ES-I3 (cell line): Measurements from ENCODE around the gene PPP2R5C.
A peak's percentile ranks its signal among the peaks of the same experiment; 100 is the strongest.
"Not testable (repeated sequence)": the region's sequence is repeated elsewhere in the genome, so short reads cannot be mapped to it uniquely, and the experiment has no call there.

ENCODE experiments used
- H3K36me3 ChIP-seq: 2 replicates; pipeline ENCODE4 v1.6.1; 2013; ENCODE audit warnings: mild to moderate bottlenecking, low read length, control low read depth, moderate library complexity; ENCODE audit not compliant: insufficient read depth
- H3K4me1 ChIP-seq: 2 replicates; pipeline ENCODE4 v1.6.1; 2013; ENCODE audit warnings: mild to moderate bottlenecking, control low read depth, low read length; ENCODE audit not compliant: insufficient read depth
- H3K9ac ChIP-seq: 2 replicates; pipeline ENCODE4 v1.6.1; 2013; ENCODE audit warnings: low read depth, mild to moderate bottlenecking, low read length, moderate library complexity
- H3K9me3 ChIP-seq: 2 replicates; pipeline ENCODE4 v1.6.1; 2013; ENCODE audit warnings: mild to moderate bottlenecking, low read length, moderate library complexity; ENCODE audit not compliant: control insufficient read depth, insufficient read depth

Gene PPP2R5C

DNA sequence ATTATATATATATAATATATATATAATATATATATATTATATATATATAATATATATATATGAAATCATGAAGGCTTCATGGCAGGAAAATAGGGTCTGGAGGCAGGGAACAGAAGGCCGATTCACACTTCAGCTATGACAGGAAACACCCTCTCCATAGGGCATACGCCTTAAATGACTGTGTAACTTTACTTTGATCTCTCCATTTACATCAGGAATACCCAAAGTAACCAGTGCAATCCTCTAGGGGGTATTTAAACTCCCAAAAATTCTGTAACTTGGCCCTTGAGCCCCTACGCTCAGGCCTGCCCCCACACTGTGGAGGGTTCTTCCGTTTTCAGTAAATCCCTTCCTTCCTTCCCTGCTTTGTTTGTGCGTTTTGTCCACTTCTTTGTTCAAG, 40.4 kb upstream of the PPP2R5C start:
- Histone ChIP-seq H3K4me1 (peaks cover 31% of the 10 kb centered on the region), H3K36me3 (no peaks in the 10 kb centered on the region), H3K9ac (no peak overlapping the region), H3K9me3 (no peaks in the 10 kb centered on the region; the same call in 1 of the 2 replicates)

DNA sequence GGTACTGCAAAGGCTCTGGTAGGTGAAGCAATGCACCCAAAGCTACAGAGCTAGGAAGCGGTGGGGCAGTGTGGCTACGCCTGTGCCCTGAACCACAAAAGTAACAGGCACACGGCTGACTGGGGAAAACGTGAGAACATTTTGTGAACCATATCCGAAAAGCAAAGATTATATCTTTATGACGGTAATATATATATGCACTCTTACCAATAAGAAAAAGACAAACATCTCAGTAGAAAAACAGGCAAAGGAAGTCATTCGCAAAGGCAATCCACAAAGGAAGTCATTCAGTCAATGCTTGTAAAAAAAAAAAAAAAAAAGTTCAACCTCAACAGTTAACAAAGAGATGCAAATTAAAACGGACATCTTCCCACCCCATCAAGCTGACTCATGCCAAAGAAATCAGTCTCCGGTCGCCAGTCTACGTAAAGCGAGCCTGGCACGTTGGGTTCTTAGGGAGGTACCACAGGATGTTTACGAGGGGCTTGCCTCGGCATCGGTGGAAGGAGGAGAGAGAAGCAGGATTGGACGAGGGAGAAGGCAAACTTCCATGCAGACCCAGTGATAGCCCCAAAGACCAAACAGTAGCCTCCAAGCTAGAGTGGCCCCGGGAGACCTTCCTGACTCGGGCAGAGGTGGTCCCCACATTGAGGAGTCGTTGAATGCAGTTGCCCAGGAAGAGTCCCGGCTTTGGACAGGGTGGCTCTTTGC, 39.4 kb upstream of the PPP2R5C start:
- Histone ChIP-seq H3K36me3 (no peaks in the 10 kb centered on the region), H3K9ac (peak overlapping the region; percentile 23), H3K4me1 (peaks cover 36% of the 10 kb centered on the region), H3K9me3 (no peaks in the 10 kb centered on the region; the same call in 1 of the 2 replicates)

DNA sequence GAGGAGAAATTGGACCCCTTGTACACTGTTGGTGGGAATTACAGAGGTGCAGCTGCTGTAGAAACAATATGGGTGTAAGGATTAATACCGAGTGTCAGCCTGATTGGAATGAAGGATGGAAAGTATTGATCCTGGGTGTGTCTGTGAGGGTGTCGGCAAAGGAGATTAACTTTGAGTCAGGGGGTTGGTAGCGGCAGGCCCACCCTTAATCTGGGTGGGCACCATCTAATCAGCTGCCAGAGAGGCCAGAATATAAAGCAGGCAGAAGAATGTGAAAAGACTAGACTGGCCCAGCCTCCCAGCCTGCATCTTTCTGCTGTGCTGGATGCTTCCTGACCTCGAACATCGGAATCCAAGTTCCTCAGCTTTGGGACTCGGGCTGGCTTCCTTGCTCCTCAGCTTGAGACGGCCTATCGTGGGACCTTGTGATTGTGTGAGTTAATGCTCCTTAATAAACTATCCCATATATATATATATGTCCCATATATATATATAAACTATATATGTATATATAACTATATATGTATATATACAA, 38.4 kb upstream of the PPP2R5C start:
- Histone ChIP-seq H3K4me1 (peaks cover 31% of the 10 kb centered on the region), H3K36me3 (no peaks in the 10 kb centered on the region), H3K9ac (no peak overlapping the region), H3K9me3 (no peaks in the 10 kb centered on the region; the same call in 1 of the 2 replicates)

DNA sequence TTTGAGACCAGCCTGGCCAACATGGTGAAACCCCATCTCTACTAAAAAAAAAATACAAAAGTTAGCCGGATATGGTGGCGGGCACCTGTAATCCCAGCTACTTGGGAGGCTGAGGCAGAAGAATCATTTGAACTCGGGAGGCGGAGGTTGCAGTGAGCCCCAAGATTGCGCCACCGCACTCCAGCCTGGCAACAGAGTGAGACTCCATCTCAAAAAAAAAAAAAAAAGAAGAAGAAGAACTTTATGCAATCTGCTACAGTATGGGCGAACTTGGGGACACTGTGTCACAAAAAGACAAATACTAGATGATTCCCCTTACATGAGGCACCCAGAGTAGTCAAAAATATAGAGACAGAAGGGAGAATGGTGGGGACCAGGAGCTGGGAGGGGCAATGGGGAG, 35.9 kb upstream of the PPP2R5C start:
- H3K4me1 ChIP-seq, result peaks cover 22% of the 10 kb centered on the region
- H3K9me3 ChIP-seq, H3K9ac ChIP-seq, H3K36me3 ChIP-seq: not testable (repeated sequence)

DNA sequence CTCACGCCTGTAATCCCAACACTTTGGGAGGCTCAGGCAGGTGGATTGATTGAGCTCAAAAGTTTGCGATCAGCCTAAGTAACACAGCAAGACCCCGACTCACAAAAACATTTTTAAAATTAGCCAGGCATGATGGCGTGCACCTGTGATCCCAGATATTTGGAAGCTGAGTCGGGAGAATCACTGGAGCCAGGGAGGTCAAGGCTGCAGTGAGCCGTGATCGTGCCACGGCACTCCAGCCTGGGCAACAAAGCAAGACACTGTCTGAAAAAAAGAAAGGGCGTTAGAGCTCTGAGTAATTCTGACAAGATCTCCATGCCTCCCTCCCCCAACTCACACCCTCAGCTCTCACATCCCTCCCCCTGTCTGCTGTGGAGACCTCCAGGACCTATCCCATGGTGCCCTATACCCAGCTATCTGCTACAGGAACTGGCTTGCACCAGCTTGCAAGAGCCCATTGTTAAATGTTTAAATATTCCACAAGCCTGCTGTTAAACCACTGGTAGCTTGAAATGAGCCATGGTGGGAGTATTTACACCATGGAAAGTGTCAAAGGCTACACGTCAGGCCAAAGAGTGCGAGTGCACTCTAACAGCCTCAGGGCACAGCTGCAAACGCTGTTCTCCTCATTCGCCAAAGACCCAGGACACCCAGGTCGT, 35.1 kb upstream of the PPP2R5C start:
- Histone ChIP-seq H3K4me1 (peaks cover 21% of the 10 kb centered on the region), H3K9ac (no peak overlapping the region), H3K36me3 (no peaks in the 10 kb centered on the region), H3K9me3 (no peaks in the 10 kb centered on the region; the same call in 1 of the 2 replicates)

GRCh38 chr14:101726954-101727302, 34.6 kb upstream of the PPP2R5C start:
- H3K9me3 ChIP-seq, result no peaks in the 10 kb centered on the region; the same call in 1 of the 2 replicates
- H3K4me1 ChIP-seq, result peaks cover 20% of the 10 kb centered on the region
- no peaks in the 10 kb centered on the region for H3K36me3 ChIP-seq
- no peak overlapping the region for H3K9ac ChIP-seq

DNA sequence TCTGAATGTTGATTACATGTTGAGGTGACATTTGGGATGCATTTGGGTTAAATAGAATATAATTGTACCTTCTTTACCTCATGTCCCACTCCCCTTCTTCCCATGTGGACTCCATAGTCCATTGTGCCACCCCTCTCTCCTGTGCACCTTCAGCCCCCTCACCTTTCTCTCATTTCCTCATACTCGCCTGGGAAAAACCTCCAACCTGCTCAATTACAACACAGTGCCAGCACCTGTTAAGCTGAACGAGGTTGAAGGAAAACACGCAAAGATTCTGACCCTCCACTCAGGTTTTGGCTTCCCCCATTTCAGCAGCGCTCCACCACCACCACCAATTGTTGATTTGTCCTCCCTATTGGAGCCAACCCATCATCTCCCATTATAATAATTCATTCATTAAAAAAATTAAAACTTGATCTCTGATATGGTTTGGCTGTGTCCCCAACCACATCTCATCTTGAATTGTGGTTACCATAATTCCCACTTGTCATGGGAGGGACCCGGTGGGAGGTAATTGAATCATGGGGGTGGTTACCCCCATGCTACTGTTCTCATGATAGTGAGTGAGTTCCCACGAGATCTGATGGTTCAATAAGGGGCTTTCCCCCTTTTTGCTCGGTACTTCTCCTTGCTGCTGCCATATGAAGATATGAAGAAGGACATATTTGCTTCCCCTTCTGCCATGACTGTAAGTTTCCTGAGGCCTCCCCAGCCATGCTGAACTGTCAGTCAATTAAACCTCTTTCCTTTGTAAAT, 33.7 kb upstream of the PPP2R5C start:
- Histone ChIP-seq H3K9me3 (no peaks in the 10 kb centered on the region; the same call in 1 of the 2 replicates), H3K4me1 (peaks cover 27% of the 10 kb centered on the region), H3K36me3 (no peaks in the 10 kb centered on the region)

DNA sequence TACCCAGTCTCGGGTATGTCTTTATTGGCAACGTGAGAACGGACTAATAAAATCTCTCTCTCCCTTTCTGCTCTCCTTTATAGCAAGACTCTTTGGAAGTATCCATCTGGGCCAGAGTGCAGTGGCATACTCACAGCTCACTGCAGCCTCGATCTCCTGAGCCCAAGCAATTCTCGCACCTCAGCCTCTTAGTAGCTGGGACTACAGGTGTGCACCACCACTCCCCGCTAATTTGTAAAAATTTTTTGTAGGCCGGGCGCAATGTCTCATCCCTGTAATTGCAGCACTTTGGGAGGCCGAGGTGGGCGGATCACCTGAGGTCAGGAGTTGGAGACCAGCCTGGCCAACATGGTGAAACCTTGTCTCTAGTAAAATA, 33.2 kb upstream of the PPP2R5C start:
- H3K9me3 ChIP-seq, result no peaks in the 10 kb centered on the region; the same call in 1 of the 2 replicates
- H3K9ac ChIP-seq, result no peak overlapping the region
- peaks cover 25% of the 10 kb centered on the region for H3K4me1 ChIP-seq
- no peaks in the 10 kb centered on the region for H3K36me3 ChIP-seq

More for the DNA sequence above, 33.7 kb upstream of the PPP2R5C start:
- no peak overlapping the region for H3K9ac ChIP-seq

DNA sequence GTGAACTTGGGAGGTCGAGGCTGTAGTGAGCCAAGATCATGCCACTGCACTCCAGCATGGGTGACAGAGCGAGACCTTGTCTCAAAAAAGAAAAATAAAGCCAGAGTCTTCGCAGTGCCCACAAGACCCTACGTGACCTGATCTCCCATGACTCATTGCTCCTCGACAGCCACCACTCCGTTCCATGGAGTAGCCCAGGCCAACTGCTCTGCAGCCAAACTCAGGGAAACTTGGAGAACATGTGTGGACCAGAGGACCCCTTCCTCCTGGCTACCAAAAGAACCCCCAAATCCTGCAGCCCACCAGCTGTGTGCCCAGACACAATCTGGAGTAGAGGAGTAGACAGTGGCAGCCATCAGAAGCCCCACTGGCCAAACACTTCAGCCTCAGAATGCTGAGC, 32.1 kb upstream of the PPP2R5C start:
- no peak overlapping the region for H3K9ac ChIP-seq
- peaks cover 25% of the 10 kb centered on the region for H3K4me1 ChIP-seq
- H3K9me3 ChIP-seq, result no peaks in the 10 kb centered on the region; the same call in 1 of the 2 replicates
- H3K36me3 ChIP-seq, result no peaks in the 10 kb centered on the region

- H3K36me3 ChIP-seq, result not testable (repeated sequence)
- peaks cover 25% of the 10 kb centered on the region for H3K4me1 ChIP-seq
Observed at GRCh38 chr14:101730157-101730556, 31.4 kb upstream of the PPP2R5C start.

DNA sequence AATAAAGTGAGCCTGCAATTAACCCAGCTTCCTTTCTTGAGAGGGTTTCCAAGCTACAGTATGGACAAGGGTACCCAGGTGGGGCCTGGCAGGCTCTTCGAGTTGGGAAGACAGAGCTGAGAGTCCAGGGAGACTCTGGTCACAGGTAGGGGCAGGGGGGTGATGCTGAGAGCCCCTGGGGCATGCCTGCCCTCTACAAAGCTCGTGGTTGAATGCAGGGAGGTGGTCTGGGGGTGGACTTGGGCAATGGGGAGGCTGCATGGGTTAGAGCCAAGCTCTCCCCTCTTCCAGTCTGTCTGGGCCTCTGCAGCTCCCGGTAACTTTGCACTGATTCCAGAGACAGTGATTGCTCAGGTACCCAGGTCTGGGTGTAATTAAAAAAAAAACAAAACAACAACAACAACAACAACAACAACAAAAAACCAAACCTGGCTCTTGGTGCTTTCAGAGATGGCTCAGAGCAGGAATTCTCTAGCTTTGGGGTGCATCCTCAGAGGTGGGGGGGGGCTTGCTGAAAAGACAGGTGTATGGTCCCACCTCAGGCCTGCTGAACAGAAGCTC, 30.8 kb upstream of the PPP2R5C start:
- Histone ChIP-seq H3K36me3 (no peaks in the 10 kb centered on the region), H3K9ac (peak overlapping the region; percentile 54), H3K4me1 (peaks cover 25% of the 10 kb centered on the region), H3K9me3 (no peaks in the 10 kb centered on the region; the same call in 1 of the 2 replicates)

More at GRCh38 chr14:101730157-101730556, 31.4 kb upstream of the PPP2R5C start:
- H3K9me3 ChIP-seq, result not testable (repeated sequence)
- peak overlapping the region; percentile 54 for H3K9ac ChIP-seq

GRCh38 chr14:101731187-101732080, 30.1 kb upstream of the PPP2R5C start:
- H3K9me3 ChIP-seq, result no peaks in the 10 kb centered on the region; the same call in 1 of the 2 replicates
- no peaks in the 10 kb centered on the region for H3K36me3 ChIP-seq
- peak overlapping the region; percentile 54 for H3K9ac ChIP-seq
- H3K4me1 ChIP-seq, result peaks cover 24% of the 10 kb centered on the region

- Histone ChIP-seq H3K9ac (peak overlapping the region; percentile 26), H3K36me3 (no peaks in the 10 kb centered on the region), H3K4me1 (peaks cover 20% of the 10 kb centered on the region), H3K9me3 (no peaks in the 10 kb centered on the region; the same call in 1 of the 2 replicates)
Observed at GRCh38 chr14:101732118-101732517, 29.4 kb upstream of the PPP2R5C start.
